ENCODE measurements around the gene MARK3. TPM values are rescaled to one million over a fixed set of nuclear protein-coding genes. Genes with fewer than 3 reads are reported as not detected.

Gene MARK3
- total and polyA plus RNA-seq, 2 of the 13 experiments (the other 11 are each of a cell fraction or from before 2014, with no cell fraction given), result 47.7 to 56.6 TPM

- TF ChIP-seq BRCA1 (CRISPR knock-in tag; IDR thresholded peaks at IDR 0.05) (no peak), AGO2 (optimal IDR thresholded peaks at IDR 0.05; ENCODE audit: low read depth, low read length) (peak; percentile 55), IRF2 (CRISPR knock-in tag; IDR thresholded peaks at IDR 0.05) (no peak), MAX (IDR thresholded peaks at IDR 0.05) (0 out of 2 replicates have a peak, but pooled peaks have one; percentile 38), SYNCRIP (IDR thresholded peaks at IDR 0.05; ENCODE audit: insufficient read depth, low read depth, low read length) (no peak), ZBTB33 (CRISPR knock-in tag; IDR thresholded peaks at IDR 0.05) (no peak), EHMT2 (IDR thresholded peaks at IDR 0.05; ENCODE audit: borderline replicate concordance, low read depth, low read length) (no peak), TFDP1 (CRISPR knock-in tag; IDR thresholded peaks at IDR 0.05; ENCODE audit: borderline replicate concordance) (peak; percentile 51; the same call in 1 of the 2 replicates), ZNF512B (CRISPR knock-in tag; IDR thresholded peaks at IDR 0.05; ENCODE audit: borderline replicate concordance) (no peak), ZNF138 (CRISPR knock-in tag; IDR thresholded peaks at IDR 0.05; ENCODE audit: low read depth) (no peak), DMAP1 (CRISPR knock-in tag; IDR thresholded peaks at IDR 0.05) (no peak), ATF2 (CRISPR knock-in tag; IDR thresholded peaks at IDR 0.05) (no peak), NR2F6 (IDR thresholded peaks at IDR 0.05) (no peak), NR2F6 (CRISPR knock-in tag; IDR thresholded peaks at IDR 0.05) (0 out of 2 replicates have a peak, but pooled peaks have one; percentile 18), NFKB2 (CRISPR knock-in tag; IDR thresholded peaks at IDR 0.05; ENCODE audit: borderline replicate concordance) (peak; percentile 53; the same call in 1 of the 2 replicates), ZFP82 (CRISPR knock-in tag; IDR thresholded peaks at IDR 0.05; ENCODE audit: borderline replicate concordance) (peak; percentile 12; the same call in 1 of the 2 replicates), ZFX (CRISPR knock-in tag; IDR thresholded peaks at IDR 0.05; ENCODE audit: low read depth) (peak; percentile 29; the same call in 1 of the 2 replicates), SOX6 (IDR thresholded peaks at IDR 0.05) (no peak), SOX6 (CRISPR knock-in tag; IDR thresholded peaks at IDR 0.05) (no peak), GATA4 (IDR thresholded peaks at IDR 0.05; ENCODE audit: borderline replicate concordance, low read depth) (no peak), ATF7 (IDR thresholded peaks at IDR 0.05) (peak; percentile 73), ATF7 (CRISPR knock-in tag; IDR thresholded peaks at IDR 0.05) (no peak; the same call in 1 of the 2 replicates)
These were observed 136.8 kb downstream of the MARK3 start (continued) for GRCh38 chr14:103521951-103522563.
